Caco-2 (cell line): ENCODE data around the gene STOML2. TPM values are rescaled to one million over a fixed set of nuclear protein-coding genes. Genes with fewer than 3 reads are reported as not detected.

ENCODE experiments used
- BruUV-seq: library from RNA; stranded (reverse); fragments of 400-500 nt; replicated peaks from 2 replicates; lab custom pipeline; 2021; lab: Mats Ljungman, UMichigan
- CTCF ChIA-PET: fragments of 300-600 bp; sonication (Branson Sonifier 250); formaldehyde crosslinking; loops from one replicate; lab custom pipeline; 2022; ENCODE audit warnings: antibody characterized with exemption; lab: Charles Lee
- POLR2A ChIA-PET: fragments of 300-600 bp; sonication (Branson Sonifier 250); formaldehyde crosslinking; loops from one replicate; lab custom pipeline; 2022; ENCODE audit warnings: antibody characterized with exemption; lab: Charles Lee
- DNase-seq, 2 experiments: peaks; one replicate each; pipeline versions ENCODE4 v3.0.0 to v3.0.0-alpha.2; 2020 to 2022
- H3K27me3 ChIP-seq: replicated peaks from 2 replicates; pipeline ENCODE4 v1.6.0; 2011; ENCODE audit warnings: low read length; ENCODE audit not compliant: control insufficient read depth, insufficient read depth
- H3K36me3 ChIP-seq: 2 replicates; pipeline ENCODE4 v1.5.1; 2011; ENCODE audit warnings: low read length; ENCODE audit not compliant: control insufficient read depth, insufficient read depth
- H3K4me1 ChIP-seq: fragments of 250-450 bp; sonication (Bioruptor Pico); 2 replicates; pipeline ENCODE4 v1.5.1; 2020; ENCODE audit warnings: mild to moderate bottlenecking
- H3K4me3 ChIP-seq: 2 replicates; pipeline ENCODE4 v1.5.1; 2011; ENCODE audit warnings: low read depth, mild to moderate bottlenecking, control low read depth, low read length
- H3K9me3 ChIP-seq: fragments of 250-450 bp; sonication (Bioruptor Pico); 2 replicates; pipeline ENCODE4 v1.5.1; 2020; ENCODE audit warnings: mild to moderate bottlenecking, moderate library complexity
- H3K27ac Mint-ChIP-seq: one replicate; pipeline ENCODE4 v1.8.0; 2022; ENCODE audit warnings: mixed read lengths; ENCODE audit not compliant: unreplicated experiment
- H3K27me3 Mint-ChIP-seq: one replicate; pipeline ENCODE4 v1.8.0; 2022; ENCODE audit warnings: mixed read lengths; ENCODE audit not compliant: insufficient read depth, unreplicated experiment
- H3K36me3 Mint-ChIP-seq: one replicate; pipeline ENCODE4 v1.8.0; 2022; ENCODE audit warnings: mild to moderate bottlenecking, mixed read lengths; ENCODE audit not compliant: insufficient read depth, unreplicated experiment
- H3K4me1 Mint-ChIP-seq: one replicate; pipeline ENCODE4 v1.8.0; 2022; ENCODE audit warnings: low read depth, mixed read lengths; ENCODE audit not compliant: unreplicated experiment
- H3K4me3 Mint-ChIP-seq: one replicate; pipeline ENCODE4 v1.8.0; 2022; ENCODE audit warnings: mild to moderate bottlenecking, moderate library complexity, mixed read lengths; ENCODE audit not compliant: unreplicated experiment
- H3K9me3 Mint-ChIP-seq: one replicate; pipeline ENCODE4 v1.8.0; 2022; ENCODE audit warnings: mixed read lengths; ENCODE audit not compliant: unreplicated experiment
- intact Hi-C: fragments of 100-400 bp; cut with micrococcal nuclease; formaldehyde crosslinking; loops from one replicate; pipeline ENCODE4 v1.10.0; 2022; ENCODE audit not compliant: unreplicated experiment
- total RNA-seq: library from RNA; stranded (reverse); gene quantifications from 2 replicates; pipeline ENCODE4 v1.2.3, GENCODE V29; 2022
- TF ChIP-seq, protein P1 (sequence below), 2 experiments: fragments of 200-600 bp in 1 of 2; IDR thresholded peaks; 1 replicate in 1 of 2; 2 replicates in 1 of 2; pipeline versions ENCODE4 v1.5.1 to v1.8.0; 2011 to 2022; ENCODE audit warnings: antibody characterized with exemption in 1 of 2, control low read depth in 1 of 2, inconsistent platforms in 1 of 2, low read depth in 1 of 2, low read length in 1 of 2, mild to moderate bottlenecking in 1 of 2, moderate library complexity in 1 of 2; ENCODE audit not compliant: insufficient read depth in 1 of 2, severe bottlenecking in 1 of 2, unreplicated experiment in 1 of 2

STOML2 gene
- total RNA-seq, 1 experiment from 2014 or later = 235 TPM

DNA sequence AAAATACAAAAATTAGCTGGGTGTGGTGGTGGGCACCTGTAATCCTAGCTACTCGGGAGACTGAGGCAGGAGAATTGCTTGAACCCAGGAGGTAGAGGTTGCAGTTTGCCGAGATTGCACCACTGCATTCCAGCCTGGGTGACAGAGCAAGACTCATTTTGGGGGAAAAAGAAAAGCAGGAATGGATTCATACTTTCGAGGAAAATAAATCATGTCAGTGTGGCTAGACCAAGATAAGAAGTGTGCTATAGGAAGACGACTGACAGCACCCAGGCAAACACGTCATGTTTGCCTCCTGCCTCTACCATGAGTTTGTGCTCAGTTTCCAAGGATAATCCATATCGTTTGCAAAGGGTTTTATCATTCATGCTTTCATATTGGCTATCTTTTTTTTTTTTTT lies 32.0 kb upstream of the STOML2 start:
- intact Hi-C loops = no loop called here
- TF ChIP-seq, protein P1, sequence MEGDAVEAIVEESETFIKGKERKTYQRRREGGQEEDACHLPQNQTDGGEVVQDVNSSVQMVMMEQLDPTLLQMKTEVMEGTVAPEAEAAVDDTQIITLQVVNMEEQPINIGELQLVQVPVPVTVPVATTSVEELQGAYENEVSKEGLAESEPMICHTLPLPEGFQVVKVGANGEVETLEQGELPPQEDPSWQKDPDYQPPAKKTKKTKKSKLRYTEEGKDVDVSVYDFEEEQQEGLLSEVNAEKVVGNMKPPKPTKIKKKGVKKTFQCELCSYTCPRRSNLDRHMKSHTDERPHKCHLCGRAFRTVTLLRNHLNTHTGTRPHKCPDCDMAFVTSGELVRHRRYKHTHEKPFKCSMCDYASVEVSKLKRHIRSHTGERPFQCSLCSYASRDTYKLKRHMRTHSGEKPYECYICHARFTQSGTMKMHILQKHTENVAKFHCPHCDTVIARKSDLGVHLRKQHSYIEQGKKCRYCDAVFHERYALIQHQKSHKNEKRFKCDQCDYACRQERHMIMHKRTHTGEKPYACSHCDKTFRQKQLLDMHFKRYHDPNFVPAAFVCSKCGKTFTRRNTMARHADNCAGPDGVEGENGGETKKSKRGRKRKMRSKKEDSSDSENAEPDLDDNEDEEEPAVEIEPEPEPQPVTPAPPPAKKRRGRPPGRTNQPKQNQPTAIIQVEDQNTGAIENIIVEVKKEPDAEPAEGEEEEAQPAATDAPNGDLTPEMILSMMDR (IDR thresholded peaks at IDR 0.05; ENCODE audit: insufficient read depth in 1 of 2, low read depth in 1 of 2, low read length in 1 of 2, severe bottlenecking in 1 of 2, unreplicated experiment in 1 of 2) = no peak
- no peak overlapping the region for H3K27ac Mint-ChIP-seq
- CTCF ChIA-PET = no interaction called here
- Histone ChIP-seq H3K36me3 (no peaks in the 10 kb centered on the region), H3K9me3 (peaks cover 4% of the 10 kb centered on the region; the same call in 1 of the 2 replicates), H3K4me1 (no peaks in the 10 kb centered on the region), H3K4me3 (no peak overlapping the region), H3K27me3 (no peaks in the 10 kb centered on the region)
- no peak for DNase-seq
- no peaks in the 10 kb centered on the region for H3K27me3 Mint-ChIP-seq
- POLR2A ChIA-PET = no interaction called here
- no TSS peak for BruUV-seq
- no peaks in the 10 kb centered on the region for H3K9me3 Mint-ChIP-seq
- no peak overlapping the region for H3K4me3 Mint-ChIP-seq
- H3K4me1 Mint-ChIP-seq = no peaks in the 10 kb centered on the region
- no peaks in the 10 kb centered on the region for H3K36me3 Mint-ChIP-seq

DNA sequence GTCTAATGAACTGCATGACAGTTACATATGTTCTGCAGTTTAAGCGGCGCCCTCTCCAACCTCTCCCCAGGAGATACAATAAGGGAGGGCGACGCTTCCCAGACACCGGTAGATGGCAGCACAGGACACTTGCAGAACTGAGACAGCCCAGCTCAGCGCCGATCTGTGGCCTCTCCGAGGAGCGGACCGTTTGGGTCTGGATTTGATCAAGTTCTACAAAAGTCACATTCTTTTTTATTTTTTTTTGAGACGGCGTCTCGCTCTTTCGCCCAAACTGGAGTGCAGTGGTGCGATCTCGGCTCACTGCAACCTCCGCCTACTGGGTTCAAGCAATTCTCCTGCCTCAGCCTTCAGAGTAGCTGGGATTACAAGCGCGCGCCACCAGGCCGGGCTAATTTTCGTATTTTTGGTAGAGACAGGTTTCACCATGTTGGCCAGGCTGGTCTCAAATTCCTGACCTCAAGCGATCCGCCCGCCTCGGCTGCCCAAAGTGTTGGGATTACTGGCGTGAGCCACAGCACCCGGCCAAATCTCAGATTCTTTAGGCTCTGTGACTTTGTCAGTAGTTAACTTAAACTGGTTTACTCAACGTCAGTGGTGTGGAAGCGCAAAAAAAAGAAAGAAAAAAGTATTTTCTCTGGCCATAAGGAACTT lies 14.1 kb upstream of the STOML2 start:
- no peaks in the 10 kb centered on the region for H3K9me3 ChIP-seq
- peaks cover 17% of the 10 kb centered on the region for H3K4me1 Mint-ChIP-seq
- H3K4me3 ChIP-seq = peak overlapping the region; percentile 92
- no peaks in the 10 kb centered on the region for H3K27me3 Mint-ChIP-seq
- TF ChIP-seq, protein P1 (IDR thresholded peaks at IDR 0.05; ENCODE audit: insufficient read depth in 1 of 2, low read depth in 1 of 2, low read length in 1 of 2, severe bottlenecking in 1 of 2, unreplicated experiment in 1 of 2) = peak; percentile 90
- intact Hi-C loops = loop anchor here (1.0 to 10.0 kb wide), 7 partner anchors 44 to 618 kb away; partner anchors contain the start of genes CREB3 and TLN1
- peak overlapping the region; percentile 91 for H3K4me3 Mint-ChIP-seq
- no TSS peak for BruUV-seq
- H3K27ac Mint-ChIP-seq = peak overlapping the region; percentile 68
- peak; percentile 90 to 91 for DNase-seq
- no peaks in the 10 kb centered on the region for H3K27me3 ChIP-seq
- POLR2A ChIA-PET = interaction anchor here (0.6 to 3.3 kb wide), 4 partner anchors 14 to 694 kb away, joined by 3 to 26 read pairs (median 8); partner anchors contain the start of genes STOML2 and UNC13B
- H3K36me3 ChIP-seq = no peaks in the 10 kb centered on the region
- CTCF ChIA-PET = interaction anchor here (0.6 to 3.0 kb wide), 10 partner anchors 14 to 437 kb away, joined by 3 to 54 read pairs (median 4); partner anchors contain the start of gene UNC13B
- no peaks in the 10 kb centered on the region for H3K9me3 Mint-ChIP-seq
- peaks cover 14% of the 10 kb centered on the region for H3K36me3 Mint-ChIP-seq
- H3K4me1 ChIP-seq = peaks cover 21% of the 10 kb centered on the region

DNA sequence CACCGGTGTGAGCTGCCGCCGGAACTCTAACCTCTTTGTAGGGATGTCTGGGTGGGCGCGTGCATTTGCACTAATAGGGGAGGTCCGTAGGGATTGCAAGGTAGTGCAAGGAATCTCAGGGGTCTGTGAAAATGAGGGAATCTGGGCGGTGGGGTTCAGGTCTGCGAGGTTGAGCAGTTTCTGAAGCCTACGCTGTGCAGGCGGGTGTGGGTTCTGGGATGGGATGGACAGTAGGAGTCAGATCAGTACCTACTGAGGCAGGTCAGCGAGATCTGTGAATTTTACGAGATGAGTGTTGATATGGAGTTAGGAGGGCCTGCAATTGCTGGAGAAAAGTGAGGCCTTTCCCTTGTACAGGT lies 13.6 kb upstream of the STOML2 start:
- CTCF ChIA-PET = interaction anchor here (0.6 to 3.0 kb wide), 11 partner anchors 13 to 479 kb away, joined by 3 to 54 read pairs (median 4); partner anchors contain the start of genes SIGMAR1 and UNC13B
- peak overlapping the region; percentile 91 for H3K4me3 Mint-ChIP-seq
- TF ChIP-seq, protein P1 (IDR thresholded peaks at IDR 0.05; ENCODE audit: insufficient read depth in 1 of 2, low read depth in 1 of 2, low read length in 1 of 2, severe bottlenecking in 1 of 2, unreplicated experiment in 1 of 2) = no peak
- Histone ChIP-seq H3K4me1 (peaks cover 25% of the 10 kb centered on the region), H3K4me3 (peak overlapping the region; percentile 92), H3K9me3 (no peaks in the 10 kb centered on the region), H3K36me3 (no peaks in the 10 kb centered on the region), H3K27me3 (no peaks in the 10 kb centered on the region)
- no peak for DNase-seq
- H3K27ac Mint-ChIP-seq = peak overlapping the region; percentile 68
- intact Hi-C loops = loop anchor here (1.0 to 10.0 kb wide), 6 partner anchors 45 to 618 kb away; partner anchors contain the start of genes CREB3 and TLN1
- POLR2A ChIA-PET = interaction anchor here (0.7 to 3.3 kb wide), 4 partner anchors 13 to 695 kb away, joined by 3 to 26 read pairs (median 8); partner anchors contain the start of genes PIGO, STOML2 and UNC13B
- no TSS peak for BruUV-seq
- H3K9me3 Mint-ChIP-seq = no peaks in the 10 kb centered on the region
- H3K27me3 Mint-ChIP-seq = no peaks in the 10 kb centered on the region
- H3K36me3 Mint-ChIP-seq = peaks cover 18% of the 10 kb centered on the region
- peaks cover 21% of the 10 kb centered on the region for H3K4me1 Mint-ChIP-seq
